Stomach (tissue), 9 donors: ENCODE data around the gene POMP. TPM values are rescaled to one million over a fixed set of nuclear protein-coding genes. Genes with fewer than 3 reads are reported as not detected.
A peak's percentile ranks its signal among the peaks of the same experiment; 100 is the strongest.

Experiments
- DNase-seq, 2 donors: peaks; one replicate each; pipeline versions ENCODE4 v3.0.0 to v3.0.0-alpha.2; 2013 to 2019
- H3K27ac ChIP-seq, 5 donors: fragments of 200-600 bp in 4 of 5; sonication (generic) in 4 of 5; one replicate each; pipeline ENCODE4 v1.5.1; 2013 to 2019; ENCODE audit warnings: mild to moderate bottlenecking in 1 of 5, moderate library complexity in 1 of 5
- H3K27me3 ChIP-seq, 3 donors: fragments of 200-600 bp; sonication (generic); one replicate each; pipeline ENCODE4 v1.5.1; 2017 to 2019; ENCODE audit warnings: mixed run types in 1 of 3
- H3K36me3 ChIP-seq, 4 donors: fragments of 200-600 bp; sonication (generic); 1 replicate in 3 of 4; 2 replicates in 1 of 4; pipeline ENCODE4 v1.5.1; 2016 to 2019
- H3K4me1 ChIP-seq, 4 donors: fragments of 200-600 bp; sonication (generic); one replicate each; pipeline ENCODE4 v1.5.1; 2016 to 2019
- H3K4me3 ChIP-seq, 4 donors: fragments of 200-600 bp; sonication (generic) in 3 of 4; one replicate each; pipeline ENCODE4 v1.5.1; 2016 to 2019; ENCODE audit warnings: mild to moderate bottlenecking in 1 of 4
- H3K9me3 ChIP-seq, 4 donors: fragments of 200-600 bp; sonication (generic); one replicate each; pipeline ENCODE4 v1.5.1; 2016 to 2019
- CTCF ChIP-seq, 7 experiments: fragments of 450-650 bp in 4 of 7; fragments of 200-600 bp in 3 of 7; sonication (generic) in 3 of 7; IDR thresholded peaks; one replicate each; pipeline ENCODE4 v1.5.1; 2016 to 2019; ENCODE audit warnings: antibody characterized with exemption in 7 of 7, control low read depth in 2 of 7, mild to moderate bottlenecking in 1 of 7
- EP300 ChIP-seq: sonication (generic); formaldehyde crosslinking; IDR thresholded peaks from one replicate; pipeline ENCODE4 v1.6.1; 2017; ENCODE audit warnings: antibody characterized with exemption
- POLR2A ChIP-seq, 4 donors: fragments of 450-650 bp; IDR thresholded peaks; one replicate each; pipeline ENCODE4 v1.6.1; 2016; ENCODE audit warnings: antibody characterized with exemption in 4 of 4, control low read depth in 2 of 4, mild to moderate bottlenecking in 1 of 4, moderate library complexity in 1 of 4
- POLR2AphosphoS5 ChIP-seq, 3 donors: sonication (generic); formaldehyde crosslinking; IDR thresholded peaks; one replicate each; pipeline ENCODE4 v1.6.1; 2016; ENCODE audit warnings: antibody characterized with exemption in 3 of 3
- WGBS, 5 donors: extraction: QIAGEN DNeasy Blood & Tissue Kit in 3 of 5; methylation state at CpG; one replicate each; pipeline versions ENCODE4 v1.1.5 to v1.1.7; 2013 to 2018; 5-methylcytosine and 5-hydroxymethylcytosine counted together
- intact Hi-C: fragments of 100-400 bp; cut with DNase I; formaldehyde crosslinking; loops from one replicate; pipeline ENCODE4 v1.15.1; 2023; ENCODE audit warnings: low total_unique reads
- polyA plus RNA-seq, 3 donors: library from polyadenylated mRNA; stranded (reverse); fragments of 200-250 nt; gene quantifications; one replicate each; pipeline ENCODE4 v1.2.3, GENCODE V29; 2013
- small RNA-seq, 4 donors: library from RNA; depleted of rRNA; stranded (forward); fragments of <200 nt; gene quantifications; one replicate each; pipeline ENCODE3, GENCODE V24; 2016
- total RNA-seq, 5 donors: library from RNA; depleted of rRNA; stranded (reverse); fragments of >200 nt; gene quantifications; one replicate each; pipeline versions ENCODE4 v1.1.0 to v1.2.3, GENCODE V29; 2014 to 2016
- donor health status: healthy with polysubstance abuse.
- donor health status: Bipolar disorder and iron deficiency.
- donor health status: healthy.

The POMP gene
- total and polyA plus RNA-seq, 8 donors: 17.7 to 102 (median 59.4) TPM

DNA sequence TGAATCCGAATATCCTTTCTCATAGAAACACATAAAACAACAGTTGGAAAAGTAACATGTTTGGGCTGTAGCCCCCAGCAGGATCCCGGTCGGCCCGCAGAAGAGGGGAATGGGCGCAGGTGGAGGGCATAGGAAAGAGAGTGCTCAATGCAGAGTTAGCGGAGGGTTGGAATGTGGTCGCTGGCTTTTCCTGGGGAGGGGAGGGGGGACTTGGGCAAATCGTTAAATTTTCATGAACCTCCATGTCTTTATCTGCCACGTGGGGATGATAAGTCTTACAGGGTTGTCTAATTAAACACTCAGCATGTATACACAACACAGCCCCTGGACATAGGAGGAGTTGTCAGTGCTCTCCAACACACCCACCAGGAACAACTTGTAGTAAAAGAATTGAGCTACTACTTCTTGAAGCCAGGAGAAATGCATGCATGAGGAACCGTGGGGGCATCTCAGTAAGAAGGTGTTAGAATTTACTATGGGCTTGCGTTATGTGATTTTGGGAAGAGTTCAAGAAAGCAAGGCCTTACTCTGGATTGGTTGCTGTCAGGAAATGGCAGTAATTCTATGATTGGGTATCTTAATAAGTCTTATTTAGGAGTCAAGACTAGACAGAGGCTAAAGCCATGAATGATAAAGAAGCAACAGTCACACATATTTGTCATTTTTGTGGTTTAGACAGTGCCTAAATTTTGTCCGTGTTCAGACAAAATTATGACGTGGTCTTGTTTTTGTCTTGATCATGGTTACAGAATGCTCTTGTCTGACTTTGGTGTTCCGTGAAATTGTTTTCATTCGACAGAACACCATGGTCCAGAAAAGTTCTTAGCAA is 60.5 kb downstream of the POMP start:
- peaks cover 4 to 31% (median 14%) of the 10 kb centered on the region in 4 donors for H3K4me1 ChIP-seq
- no peak for TF ChIP-seq POLR2A (IDR thresholded peaks at IDR 0.05)
- TF ChIP-seq POLR2AphosphoS5 (IDR thresholded peaks at IDR 0.05): no peak
- no peak for TF ChIP-seq EP300
- no peak for TF ChIP-seq CTCF (IDR thresholded peaks at IDR 0.05)
- H3K27ac ChIP-seq: peak overlapping the region; percentile 13 to 95 (median 91)
- H3K27me3 ChIP-seq: peaks cover 0 to 7% (median 0%) of the 10 kb centered on the region in 3 donors
- no peaks in the 10 kb centered on the region for H3K9me3 ChIP-seq
- no peaks in the 10 kb centered on the region for H3K36me3 ChIP-seq
- peak overlapping the region; percentile 46 to 63 (median 60) for H3K4me3 ChIP-seq
- 31 to 40% (median 37%) methylated on average over 15 of the region's 15 CpGs for WGBS, 5 donors
- no peak for DNase-seq
- intact Hi-C loops: no loop called here

DNA sequence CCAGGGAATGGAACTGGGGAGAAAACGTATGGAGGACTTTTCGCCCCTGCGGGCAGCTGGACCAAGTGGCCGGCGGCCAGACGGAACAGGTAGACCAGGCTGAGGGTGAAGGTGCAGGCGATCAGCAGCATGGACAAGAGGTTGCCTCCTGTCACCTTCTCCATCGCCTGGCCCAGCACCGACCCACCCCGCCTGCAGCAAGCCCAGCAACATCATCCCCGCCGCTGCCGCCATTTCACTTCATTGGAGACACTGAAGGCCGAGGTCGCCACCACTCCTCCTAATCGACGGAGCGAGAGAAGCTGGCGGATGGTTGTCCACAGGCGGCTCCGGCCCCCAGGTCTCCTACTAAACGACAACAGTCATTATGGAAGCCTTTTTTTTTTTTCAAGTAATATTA is 64.9 kb downstream of the POMP start:
- TF ChIP-seq POLR2AphosphoS5 (IDR thresholded peaks at IDR 0.05) (no peak), CTCF (IDR thresholded peaks at IDR 0.05) (no peak), POLR2A (IDR thresholded peaks at IDR 0.05) (no peak), EP300 (no peak)
- peaks cover 0 to 8% (median 3%) of the 10 kb centered on the region in 3 donors for H3K27me3 ChIP-seq
- no peaks in the 10 kb centered on the region for H3K9me3 ChIP-seq
- WGBS, 5 donors: 90 to 97% (median 96%) methylated on average over 22 of the region's 22 CpGs
- no peaks in the 10 kb centered on the region for H3K36me3 ChIP-seq
- no peak overlapping the region for H3K4me3 ChIP-seq
- H3K27ac ChIP-seq: no peak overlapping the region
- intact Hi-C loops: no loop called here
- peaks cover 0 to 8% (median 0%) of the 10 kb centered on the region in 4 donors for H3K4me1 ChIP-seq
- DNase-seq: no peak

DNA sequence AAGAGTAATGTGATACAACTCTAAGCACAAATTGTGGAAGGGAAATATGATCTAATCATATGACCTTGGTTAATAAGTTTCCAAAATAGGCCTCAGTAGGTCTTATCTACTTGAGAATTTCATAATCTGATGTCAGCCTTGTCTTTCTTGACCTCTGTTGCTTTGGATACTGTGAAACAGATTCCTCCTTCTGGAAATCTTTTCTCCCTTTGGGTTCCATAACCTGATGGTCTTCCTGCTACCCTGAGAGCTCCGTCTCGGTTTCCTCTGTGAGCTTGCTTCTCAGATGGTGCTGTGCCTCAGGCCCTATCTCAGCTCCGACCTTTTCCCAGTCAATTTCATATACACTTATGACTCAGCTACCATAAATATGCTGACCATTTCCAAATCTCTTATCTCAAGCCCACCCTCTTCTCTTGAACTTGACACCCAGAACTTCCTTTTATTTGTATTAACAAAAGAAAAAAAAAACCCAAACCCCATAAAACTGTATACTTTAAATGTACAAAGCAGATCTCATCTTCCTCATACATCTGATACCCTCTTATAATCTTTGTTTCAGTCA is 66.2 kb downstream of the POMP start:
- Histone ChIP-seq H3K4me1 (no peaks in the 10 kb centered on the region), H3K9me3 (no peaks in the 10 kb centered on the region), H3K36me3 (no peaks in the 10 kb centered on the region), H3K4me3 (no peak overlapping the region), H3K27me3 (peaks cover 0 to 5% (median 5%) of the 10 kb centered on the region in 3 donors), H3K27ac (no peak overlapping the region)
- no peak for TF ChIP-seq POLR2AphosphoS5 (IDR thresholded peaks at IDR 0.05)
- TF ChIP-seq EP300: no peak
- no peak for TF ChIP-seq CTCF (IDR thresholded peaks at IDR 0.05)
- TF ChIP-seq POLR2A (IDR thresholded peaks at IDR 0.05): no peak
- 72 to 78% (median 77%) methylated on average over 3 of the region's 3 CpGs for WGBS, 5 donors
- intact Hi-C loops: no loop called here
- DNase-seq: no peak

Small RNA genes within 50 kb of the gene (small RNA-seq; reads per million reads assigned to genes)
- gene RF00019 (0 reads per million in 4 donors), gene RNU6-53P (0 reads per million in 4 donors)

Other genes starting within 250 kb of the POMP start
- 10 to 100 TPM in 2 of 5 donors, 1 to 10 TPM in 2, not detected in 1; 3.6 to 41.9 (median 14.1) TPM for gene FLT1, start 164.0 kb upstream of the POMP start, total RNA-seq
- 1 to 10 TPM in 2 of 3 donors, under 1 TPM in 1; 1.00 to 3.3 (median 3.2) TPM for gene FLT1, start 164.0 kb upstream of the POMP start, polyA plus RNA-seq
- 10 to 100 TPM in 3 of 5 donors, 1 to 10 TPM in 2; 5.3 to 44.3 (median 14.2) TPM for gene SLC46A3, start 59.8 kb downstream of the POMP start, total RNA-seq
- gene SLC46A3, start 59.8 kb downstream of the POMP start, polyA plus RNA-seq: 1 to 10 TPM; 2.3 to 4.8 (median 3.4) TPM
- gene MTUS2, start 161.2 kb downstream of the POMP start, total RNA-seq: 10 to 100 TPM in 3 of 5 donors, 1 to 10 TPM in 1, not detected in 1; 3.5 to 28.1 (median 17.8) TPM
- under 1 TPM; 0.12 to 0.31 (median 0.13) TPM for gene MTUS2, start 161.2 kb downstream of the POMP start, polyA plus RNA-seq